GM12878 (cell line): ENCODE results near the gene HHAT. TPM values are rescaled to one million over a fixed set of nuclear protein-coding genes. Genes with fewer than 3 reads are reported as not detected.

Experiments used
- ATAC-seq: fragments of 200-7000 bp; cut with Tn5 transposase; 3 replicates; pipeline ENCODE4 v1.9.1; 2020; ENCODE audit warnings: mild to moderate bottlenecking, moderate library complexity
- BruUV-seq: library from RNA; stranded (reverse); fragments of 400-500 nt; replicated peaks from 2 replicates; lab custom pipeline; 2021; lab: Mats Ljungman, UMichigan
- CTCF ChIA-PET: fragments of 300-600 bp; sonication (Branson Sonifier 250); formaldehyde crosslinking; extraction: SDS; loops from one replicate; lab custom pipeline; 2021; ENCODE audit warnings: inconsistent platforms; lab: Yijun Ruan, JAX
- POLR2A ChIA-PET: fragments of 350-600 bp; formaldehyde crosslinking; extraction: SDS; loops from one replicate; lab custom pipeline; 2021; ENCODE audit warnings: inconsistent platforms; lab: Charles Lee
- RAD21 ChIA-PET: fragments of 300-600 bp; sonication (Branson Sonifier 250); formaldehyde crosslinking; loops from one replicate; lab custom pipeline; 2023; ENCODE audit warnings: antibody characterized with exemption; ENCODE audit not compliant: unreplicated experiment; lab: Charles Lee
- SMC1A ChIA-PET: fragments of 300-600 bp; sonication (Branson Sonifier 250); formaldehyde crosslinking; loops from one replicate; lab custom pipeline; 2023; ENCODE audit not compliant: unreplicated experiment, uncharacterized antibody; lab: Charles Lee
- DNase-seq: peaks from one replicate; pipeline ENCODE4 v3.0.0-alpha.2; 2011; ENCODE audit warnings: low read depth, low spot score
- FAIRE-seq: peaks from 3 replicates; lab custom pipeline; 2011; peaks lifted over from hg19 to GRCh38; lab: Jason Lieb, UNC
- H2AFZ ChIP-seq: 2 replicates; pipeline ENCODE4 v1.6.0; 2011; ENCODE audit warnings: low read depth, low read length, control low read depth; ENCODE audit not compliant: control insufficient read depth
- H3K27ac ChIP-seq: 2 replicates; pipeline ENCODE4 v1.5.1; 2011; ENCODE audit warnings: control low read depth; ENCODE audit not compliant: control insufficient read depth, insufficient read depth
- H3K27me3 ChIP-seq, 2 experiments: replicated peaks in 1 of 2; 2 replicates each; pipeline versions ENCODE4 v1.6.0 to v1.6.1; 2011; ENCODE audit warnings: low read length in 1 of 2; ENCODE audit not compliant: control insufficient read depth in 2 of 2, insufficient read depth in 2 of 2
- H3K36me3 ChIP-seq, 2 experiments: 2 replicates each; pipeline ENCODE4 v1.5.1; 2011; ENCODE audit warnings: low read length in 1 of 2; ENCODE audit not compliant: control insufficient read depth in 2 of 2, insufficient read depth in 2 of 2
- H3K4me1 ChIP-seq: 2 replicates; pipeline ENCODE4 v1.6.1; 2011; ENCODE audit warnings: mild to moderate bottlenecking, low read length, moderate library complexity, mixed read lengths; ENCODE audit not compliant: control insufficient read depth, insufficient read depth
- H3K4me2 ChIP-seq: 2 replicates; pipeline ENCODE4 v1.6.0; 2011; ENCODE audit warnings: control low read depth; ENCODE audit not compliant: control insufficient read depth, insufficient read depth
- H3K4me3 ChIP-seq: fragments of 200-600 bp; sonication (generic); 2 replicates; pipeline ENCODE4 v1.5.1; 2016
- H3K79me2 ChIP-seq: 2 replicates; pipeline ENCODE4 v1.6.0; 2011; ENCODE audit warnings: low read length; ENCODE audit not compliant: control insufficient read depth, insufficient read depth
- H3K9ac ChIP-seq: 2 replicates; pipeline ENCODE4 v1.8.0; 2011; ENCODE audit warnings: low read length, control low read depth, mixed read lengths; ENCODE audit not compliant: control insufficient read depth, insufficient read depth
- H3K9me3 ChIP-seq: replicated peaks from 3 replicates; pipeline ENCODE4 v1.5.1; 2011; ENCODE audit warnings: mild to moderate bottlenecking, low read length; ENCODE audit not compliant: control insufficient read depth, insufficient read depth
- H4K20me1 ChIP-seq: 2 replicates; pipeline ENCODE4 v1.6.0; 2011; ENCODE audit not compliant: control insufficient read depth, insufficient read depth
- ATF7 ChIP-seq: fragments of 450-650 bp; IDR thresholded peaks from 2 replicates; pipeline ENCODE4 v1.6.1; 2016; ENCODE audit warnings: low read depth, mild to moderate bottlenecking
- CBX3 ChIP-seq: fragments of 200-600 bp; sonication (generic); IDR thresholded peaks from 2 replicates; pipeline ENCODE4 v1.6.1; 2016; ENCODE audit warnings: low read depth, borderline replicate concordance
- CHD4 ChIP-seq: fragments of 200-600 bp; sonication (generic); IDR thresholded peaks from 2 replicates; pipeline ENCODE4 v1.6.1; 2016; ENCODE audit warnings: mild to moderate bottlenecking
- KDM1A ChIP-seq: fragments of 200-600 bp; sonication (generic); IDR thresholded peaks from 2 replicates; pipeline ENCODE4 v1.6.1; 2016; ENCODE audit warnings: borderline replicate concordance
- MEF2B ChIP-seq: fragments of 450-650 bp; IDR thresholded peaks from 2 replicates; pipeline ENCODE4 v1.6.1; 2018; ENCODE audit warnings: mild to moderate bottlenecking, moderate library complexity; ENCODE audit not compliant: partially characterized antibody, poor library complexity, severe bottlenecking
- NFYB ChIP-seq: IDR thresholded peaks from 2 replicates; pipeline ENCODE4 v1.6.1; 2011; ENCODE audit warnings: low read depth, mild to moderate bottlenecking, low read length, improper control_type of control experiment, moderate library complexity; ENCODE audit not compliant: insufficient read depth
- PRDM15 ChIP-seq: fragments of 450-650 bp; formaldehyde crosslinking; IDR thresholded peaks from 2 replicates; pipeline ENCODE4 v1.4.0; 2020; ENCODE audit warnings: mild to moderate bottlenecking, moderate library complexity
- SMAD1 ChIP-seq: fragments of 450-650 bp; IDR thresholded peaks from 2 replicates; pipeline ENCODE4 v1.6.1; 2018; ENCODE audit warnings: mild to moderate bottlenecking, low read depth; ENCODE audit not compliant: partially characterized antibody
- ZNF592 ChIP-seq: fragments of 450-650 bp; IDR thresholded peaks from 2 replicates; pipeline ENCODE4 v1.6.1; 2017; ENCODE audit warnings: mild to moderate bottlenecking, moderate library complexity
- WGBS: methylation state at CpG from one replicate; pipeline ENCODE4 v1.1.6; 2016; ENCODE audit warnings: low lambda C conversion rate; ENCODE audit not compliant: insufficient replicate concordance, insufficient coverage; ENCODE audit errors: missing lambda C conversion rate; 5-methylcytosine and 5-hydroxymethylcytosine counted together
- in situ Hi-C: fragments of 300-500 bp; cut with MboI; formaldehyde crosslinking; loops from 9 replicates; pipeline ENCODE4 v1.14.3; 2018; ENCODE audit warnings: mixed read lengths
- intact Hi-C: fragments of 100-400 bp; cut with micrococcal nuclease; formaldehyde crosslinking; loops from one replicate; pipeline ENCODE4 v1.14.2; 2022; ENCODE audit not compliant: unreplicated experiment
- polyA plus RNA-seq, 11 experiments: library from polyadenylated mRNA; depleted of rRNA in 4 of 11; unstranded in 6 of 11; stranded (reverse) in 5 of 11; fragments of >200 nt; fragmentation: Nextera tagmentation in 4 of 11; fragmentation: Illumina TruSeq in 1 of 11; extraction: Ambion mirVana in 4 of 11; extraction: Trizol in 1 of 11; gene quantifications; 1 replicate in 1 of 11; 2 replicates in 10 of 11; pipeline versions ENCODE4 v1.2.1 to v1.2.3, GENCODE V29; 2011 to 2016; ENCODE audit warnings: inconsistent platforms in 2 of 11, missing spikeins in 2 of 11, low read depth in 1 of 11
- total RNA-seq, 4 experiments: library from RNA; depleted of rRNA in 3 of 4; stranded (reverse); fragments of >200 nt in 3 of 4; fragmentation: Illumina TruSeq in 1 of 4; extraction: Trizol in 1 of 4; gene quantifications; 2 replicates each; pipeline versions ENCODE4 v1.2.1 to v1.2.3, GENCODE V29; 2013 to 2021

HHAT gene
- total and polyA plus RNA-seq, 10 of the 15 experiments (the other 5 are each of a cell fraction or from before 2014, with no cell fraction given) = 1.2 to 37.6 (median 2.6) TPM

GRCh38 chr1:210705086-210705485, 376.4 kb downstream of the HHAT start:
- H3K9me3 ChIP-seq = no peaks in the 10 kb centered on the region
- ChIA-PET CTCF (no interaction called here), POLR2A (no interaction called here), SMC1A (interaction anchor here (0.7 kb wide), 1 partner anchor 10 kb away, joined by 3 read pairs; no protein-coding TSS in a partner anchor), RAD21 (no interaction called here)
- FAIRE-seq (no peak), ATAC-seq (no peak), DNase-seq (no peak)
- no peaks in the 10 kb centered on the region for H4K20me1 ChIP-seq
- in situ Hi-C loops (no loop called here), intact Hi-C loops (no loop called here)
- no peak overlapping the region for H3K4me2 ChIP-seq
- no peaks in the 10 kb centered on the region for H3K36me3 ChIP-seq
- no TSS peak for BruUV-seq
- no peaks in the 10 kb centered on the region; the same call in 1 of the 2 replicates for H3K4me1 ChIP-seq
- no peak overlapping the region for H3K27ac ChIP-seq
- WGBS = 61% methylated on average over 3 of the region's 3 CpGs
- no peaks in the 10 kb centered on the region for H3K27me3 ChIP-seq
- no peak overlapping the region for H2AFZ ChIP-seq
- H3K9ac ChIP-seq = no peak overlapping the region
- no peaks in the 10 kb centered on the region for H3K79me2 ChIP-seq
- no peak overlapping the region for H3K4me3 ChIP-seq
- TF ChIP-seq SMAD1 (no peak), MEF2B (no peak), ZNF592 (no peak), PRDM15 (CRISPR knock-in tag) (no peak), NFYB (no peak), KDM1A (no peak), CBX3 (no peak), CHD4 (no peak), ATF7 (no peak)
